Fibroblast of lung (primary cell): Measurements from ENCODE around the gene AP1S1. TPM values are rescaled to one million over a fixed set of nuclear protein-coding genes. Genes with fewer than 3 reads are reported as not detected.

Experiments
- DNase-seq, 2 donors: peaks; one replicate each; pipeline versions ENCODE4 v3.0.0 to v3.0.0-alpha.2; 2010; ENCODE audit warnings: low read depth in 2 of 2
- H2AFZ ChIP-seq: 2 replicates; pipeline ENCODE4 v1.5.1; 2012; ENCODE audit warnings: low read length, control low read depth, inconsistent platforms
- H3K27ac ChIP-seq: 2 replicates; pipeline ENCODE4 v1.5.1; 2011; ENCODE audit warnings: low read length, control low read depth; ENCODE audit not compliant: insufficient read depth
- H3K27me3 ChIP-seq: 2 replicates; pipeline ENCODE4 v1.5.1; 2011; ENCODE audit warnings: mild to moderate bottlenecking, low read length; ENCODE audit not compliant: control insufficient read depth, insufficient read depth
- H3K36me3 ChIP-seq: 2 replicates; pipeline ENCODE4 v1.5.1; 2011; ENCODE audit warnings: low read length; ENCODE audit not compliant: control insufficient read depth, insufficient read depth
- H3K4me1 ChIP-seq: 2 replicates; pipeline ENCODE4 v1.5.1; 2011; ENCODE audit warnings: low read length; ENCODE audit not compliant: control insufficient read depth, insufficient read depth; ENCODE audit errors: extremely low read depth
- H3K4me2 ChIP-seq: 2 replicates; pipeline ENCODE4 v1.5.1; 2011; ENCODE audit warnings: low read length, control low read depth; ENCODE audit not compliant: insufficient read depth; ENCODE audit errors: extremely low read depth
- H3K4me3 ChIP-seq, 4 experiments: fragments of 200-600 bp in 1 of 4; sonication (generic) in 1 of 4; replicated peaks in 1 of 4; 2 replicates each; pipeline ENCODE4 v1.5.1; 2011 to 2016; ENCODE audit warnings: low read length in 4 of 4, low read depth in 3 of 4, mild to moderate bottlenecking in 3 of 4, control low read depth in 2 of 4, inconsistent platforms in 1 of 4, mixed read lengths in 1 of 4; ENCODE audit not compliant: insufficient read depth in 1 of 4; ENCODE audit errors: control extremely low read depth in 1 of 4
- H3K79me2 ChIP-seq: 2 replicates; pipeline ENCODE4 v1.5.1; 2012; ENCODE audit warnings: mild to moderate bottlenecking, low read length, inconsistent platforms; ENCODE audit not compliant: control insufficient read depth, insufficient read depth
- H3K9ac ChIP-seq: 2 replicates; pipeline ENCODE4 v1.5.1; 2011; ENCODE audit warnings: mild to moderate bottlenecking, low read length, control low read depth; ENCODE audit not compliant: insufficient read depth
- H3K9me3 ChIP-seq: 2 replicates; pipeline ENCODE4 v1.5.1; 2012; ENCODE audit warnings: low read depth, low read length; ENCODE audit not compliant: control insufficient read depth, insufficient read depth
- H4K20me1 ChIP-seq: 2 replicates; pipeline ENCODE4 v1.5.1; 2011; ENCODE audit warnings: low read length; ENCODE audit not compliant: control insufficient read depth, insufficient read depth; ENCODE audit errors: extremely low read depth
- CTCF ChIP-seq, 2 donors: IDR thresholded peaks in 1 of 2; conservative IDR thresholded peaks in 1 of 2; 1 replicate in 1 of 2; 2 replicates in 1 of 2; pipeline ENCODE4 v1.5.1; 2011 to 2012; ENCODE audit warnings: low read length in 2 of 2, control low read depth in 1 of 2, inconsistent platforms in 1 of 2, low read depth in 1 of 2, mild to moderate bottlenecking in 1 of 2
- EZH2 ChIP-seq: IDR thresholded peaks from 2 replicates; pipeline ENCODE4 v1.5.1; 2012; ENCODE audit warnings: low read length, control low read depth, mild to moderate bottlenecking; ENCODE audit errors: missing control alignments
- polyA plus RNA-seq, 2 donors: library from polyadenylated mRNA; depleted of rRNA in 1 of 2; stranded (reverse) in 1 of 2; unstranded in 1 of 2; fragments of >200 nt; gene quantifications; 2 replicates each; pipeline ENCODE4 v1.2.1, GENCODE V29; 2011 to 2012; ENCODE audit warnings: missing spikeins in 1 of 2
- total RNA-seq: library from RNA; depleted of rRNA; stranded (reverse); fragments of >200 nt; gene quantifications from 2 replicates; pipeline ENCODE4 v1.2.1, GENCODE V29; 2014

AP1S1 gene
- total and polyA plus RNA-seq, 2 donors (not counting 1 experiment from before 2014, with no cell fraction given): 128 to 139 TPM

- Histone ChIP-seq H3K9ac (no peak overlapping the region), H3K4me3 (no peak overlapping the region), H4K20me1 (no peaks in the 10 kb centered on the region), H3K9me3 (no peaks in the 10 kb centered on the region), H3K27ac (no peak overlapping the region), H2AFZ (no peak overlapping the region), H3K36me3 (no peaks in the 10 kb centered on the region), H3K79me2 (no peaks in the 10 kb centered on the region), H3K27me3 (peaks cover 28% of the 10 kb centered on the region), H3K4me1 (peaks cover 2% of the 10 kb centered on the region), H3K4me2 (no peak overlapping the region)
- no peak for TF ChIP-seq CTCF (conservative IDR thresholded peaks at IDR 0.05 in 1 of 2, IDR thresholded peaks at IDR 0.05 in 1 of 2; ENCODE audit: low read depth in 1 of 2, low read length in 2 of 2)
- no peak for DNase-seq
These were observed 46.2 kb downstream of the AP1S1 start for GRCh38 chr7:101200504-101200861.

GRCh38 chr7:101200862-101201599, 46.8 kb downstream of the AP1S1 start, which contains the start of gene MOGAT3:
Gene MOGAT3 (minus strand): TSS chr7:101201036. CDS start chr7:101200854, 182 bp downstream.
- Histone ChIP-seq H3K4me1 (peaks cover 2% of the 10 kb centered on the region), H3K9me3 (no peaks in the 10 kb centered on the region), H3K4me2 (no peak within 1 kb of the TSS), H3K27ac (no peak within 1 kb of the TSS), H3K9ac (peak within 1 kb of the TSS; percentile 7), H3K4me3 (no peak within 1 kb of the TSS), H3K27me3 (peaks cover 28% of the 10 kb centered on the region), H4K20me1 (no peaks in the 10 kb centered on the region), H3K79me2 (no peaks in the 10 kb centered on the region), H2AFZ (no peak within 1 kb of the TSS), H3K36me3 (no peaks in the 10 kb centered on the region)
- DNase-seq: no peak
- TF ChIP-seq EZH2 (peak; percentile 67), CTCF (conservative IDR thresholded peaks at IDR 0.05 in 1 of 2, IDR thresholded peaks at IDR 0.05 in 1 of 2; ENCODE audit: low read depth in 1 of 2, low read length in 2 of 2) (no peak)

- H3K27me3 ChIP-seq: peaks cover 28% of the 10 kb centered on the region
- DNase-seq: no peak
These were observed 47.7 kb downstream of the AP1S1 start for GRCh38 chr7:101201695-101202602.

More at GRCh38 chr7:101201695-101202602, 47.7 kb downstream of the AP1S1 start:
- Histone ChIP-seq H3K9me3 (no peaks in the 10 kb centered on the region), H3K4me1 (peaks cover 2% of the 10 kb centered on the region), H4K20me1 (no peaks in the 10 kb centered on the region), H3K79me2 (no peaks in the 10 kb centered on the region), H2AFZ (no peak overlapping the region), H3K4me2 (no peak overlapping the region), H3K9ac (peak overlapping the region; percentile 7), H3K4me3 (no peak overlapping the region), H3K27ac (no peak overlapping the region), H3K36me3 (peaks cover 2% of the 10 kb centered on the region)
- TF ChIP-seq CTCF (conservative IDR thresholded peaks at IDR 0.05 in 1 of 2, IDR thresholded peaks at IDR 0.05 in 1 of 2; ENCODE audit: low read depth in 1 of 2, low read length in 2 of 2) (no peak), EZH2 (peak; percentile 87)
